ENCODE measurements around the gene RSPH3.
"Not testable (repeated sequence)": the region's sequence is repeated elsewhere in the genome, so short reads cannot be mapped to it uniquely, and the experiment has no call there.

RSPH3 gene

GRCh38 chr6:158999666-159000403, at the start of gene RSPH3:
TSS of gene RSPH3 (minus strand) at chr6:159000202. CDS start at chr6:158999550, 652 bp downstream.
- DNase-seq = peak; percentile 92

- no peak for DNase-seq
Observed at GRCh38 chr6:159047891-159048685, 48.1 kb upstream of the RSPH3 start.

- DNase-seq = no peak
Observed at GRCh38 chr6:159045801-159046200, 45.8 kb upstream of the RSPH3 start.

GRCh38 chr6:159044899-159045727, 45.1 kb upstream of the RSPH3 start, which contains the start of gene TAGAP:
TSS of gene TAGAP (minus strand) at chr6:159044991. CDS start at chr6:159044146, 845 bp downstream.
- peak; percentile 95 to 96 for DNase-seq

- DNase-seq = peak; percentile 54 to 59
Observed at GRCh38 chr6:159043947-159044346, 43.9 kb upstream of the RSPH3 start.

GRCh38 chr6:159043251-159043650, 43.2 kb upstream of the RSPH3 start:
- DNase-seq = peak in 1 of 2 donors; percentile 74

- DNase-seq = no peak
Observed at GRCh38 chr6:159042826-159043181, 42.8 kb upstream of the RSPH3 start.

- peak; percentile 89 to 91 for DNase-seq
Observed at GRCh38 chr6:159042003-159042825, 42.2 kb upstream of the RSPH3 start.

- DNase-seq = no peak
Observed at GRCh38 chr6:159041181-159041580, 41.2 kb upstream of the RSPH3 start.

GRCh38 chr6:159039885-159040258, 39.9 kb upstream of the RSPH3 start:
- DNase-seq = no peak

- peak; percentile 62 to 69 for DNase-seq
Observed at GRCh38 chr6:159038914-159039884, 39.2 kb upstream of the RSPH3 start.

- DNase-seq = not testable (repeated sequence)
Observed at GRCh38 chr6:159038318-159038717, 38.3 kb upstream of the RSPH3 start.

- no peak for DNase-seq
Observed at GRCh38 chr6:159037756-159038290, 37.8 kb upstream of the RSPH3 start.

GRCh38 chr6:159036673-159037072, 36.7 kb upstream of the RSPH3 start:
- DNase-seq = peak in 1 of 2 donors; percentile 44

GRCh38 chr6:159035891-159036290, 35.9 kb upstream of the RSPH3 start:
- peak in 1 of 2 donors; percentile 27 for DNase-seq

GRCh38 chr6:159033160-159034049, 33.4 kb upstream of the RSPH3 start:
- no peak for DNase-seq

GRCh38 chr6:159031846-159032245, 31.8 kb upstream of the RSPH3 start:
- no peak for DNase-seq

GRCh38 chr6:159030168-159030567, 30.2 kb upstream of the RSPH3 start:
- no peak for DNase-seq

GRCh38 chr6:159025224-159025623, 25.2 kb upstream of the RSPH3 start:
- DNase-seq = not testable (repeated sequence)

GRCh38 chr6:159023893-159024292, 23.9 kb upstream of the RSPH3 start:
- DNase-seq = no peak
